ENCODE data around the gene NOL3. TPM values are rescaled to one million over a fixed set of nuclear protein-coding genes. Genes with fewer than 3 reads are reported as not detected.

Gene NOL3
- total RNA-seq, 1 experiment from 2014 or later: 91.6 TPM

- POLR2A ChIA-PET (ENCODE audit: unreplicated experiment): no interaction called here
- Histone ChIP-seq H3K27me3 (ENCODE audit: low read length) (no peaks in the 10 kb centered on the region), H3K9me3 (ENCODE audit: low read length) (no peaks in the 10 kb centered on the region), H3K9ac (ENCODE audit: low read length) (no peak overlapping the region), H3K9me2 (replicated peaks; ENCODE audit: low read length) (no peaks in the 10 kb centered on the region), H3K4me2 (ENCODE audit: low read length) (no peak overlapping the region), H3K36me3 (ENCODE audit: low read depth, low read length) (no peaks in the 10 kb centered on the region), H3F3A (ENCODE audit: low read length, unreplicated experiment) (peaks cover 3% of the 10 kb centered on the region), H4K20me1 (ENCODE audit: low read length) (no peaks in the 10 kb centered on the region), H2AFZ (ENCODE audit: low read length) (no peak overlapping the region), H3K27ac (ENCODE audit: low read length) (no peak overlapping the region), H3K4me1 (ENCODE audit: insufficient read depth, low read length) (peaks cover 38% of the 10 kb centered on the region), H3K79me2 (ENCODE audit: low read length) (no peaks in the 10 kb centered on the region), H3K4me3 (ENCODE audit: low read length) (no peak overlapping the region)
- CTCF ChIA-PET: no interaction called here
- ATAC-seq (no peak), DNase-seq (no peak)
- no TSS peak for BruUV-seq (replicated peaks)
- TF ChIP-seq CTCF (conservative IDR thresholded peaks at IDR 0.05; ENCODE audit: low read depth, low read length) (no peak), EZH2 (IDR thresholded peaks at IDR 0.05; ENCODE audit: low read length, unreplicated experiment) (no peak), EZH2phosphoT487 (IDR thresholded peaks at IDR 0.05; ENCODE audit: borderline replicate concordance, low read length) (no peak)
- intact Hi-C loops (cut with micrococcal nuclease): no loop called here
Observed at GRCh38 chr16:67209565-67209964, 39.2 kb downstream of the NOL3 start.

- H3K9ac ChIP-seq (ENCODE audit: low read length): no peak overlapping the region
- no peak for DNase-seq
- H3K4me2 ChIP-seq (ENCODE audit: low read length): no peak overlapping the region
- no peaks in the 10 kb centered on the region for H3K9me2 ChIP-seq (replicated peaks; ENCODE audit: low read length)
- no peaks in the 10 kb centered on the region for H3K27me3 ChIP-seq (ENCODE audit: low read length)
- H3K36me3 ChIP-seq (ENCODE audit: low read depth, low read length): no peaks in the 10 kb centered on the region
- H2AFZ ChIP-seq (ENCODE audit: low read length): no peak overlapping the region
- H3F3A ChIP-seq (ENCODE audit: low read length, unreplicated experiment): peaks cover 3% of the 10 kb centered on the region
- H3K4me1 ChIP-seq (ENCODE audit: insufficient read depth, low read length): peaks cover 38% of the 10 kb centered on the region
- ATAC-seq: no peak
- ChIA-PET CTCF (no interaction called here), POLR2A (ENCODE audit: unreplicated experiment) (no interaction called here)
- H3K79me2 ChIP-seq (ENCODE audit: low read length): no peaks in the 10 kb centered on the region
- no peak overlapping the region for H3K4me3 ChIP-seq (ENCODE audit: low read length)
- no peaks in the 10 kb centered on the region for H3K9me3 ChIP-seq (ENCODE audit: low read length)
- TF ChIP-seq CTCF (conservative IDR thresholded peaks at IDR 0.05; ENCODE audit: low read depth, low read length): no peak
- no peak for TF ChIP-seq EZH2phosphoT487 (IDR thresholded peaks at IDR 0.05; ENCODE audit: borderline replicate concordance, low read length)
- no peak for TF ChIP-seq EZH2 (IDR thresholded peaks at IDR 0.05; ENCODE audit: low read length, unreplicated experiment)
- intact Hi-C loops (cut with micrococcal nuclease): no loop called here
- BruUV-seq (replicated peaks): no TSS peak
- no peaks in the 10 kb centered on the region for H4K20me1 ChIP-seq (ENCODE audit: low read length)
- H3K27ac ChIP-seq (ENCODE audit: low read length): no peak overlapping the region
Observed at GRCh38 chr16:67210069-67210937, 40.0 kb downstream of the NOL3 start.

GRCh38 chr16:67211674-67212073 lies 41.3 kb downstream of the NOL3 start:
- POLR2A ChIA-PET (ENCODE audit: unreplicated experiment): no interaction called here
- intact Hi-C loops (cut with micrococcal nuclease): no loop called here
- TF ChIP-seq CTCF (conservative IDR thresholded peaks at IDR 0.05; ENCODE audit: low read depth, low read length): no peak
- no peak for TF ChIP-seq EZH2phosphoT487 (IDR thresholded peaks at IDR 0.05; ENCODE audit: borderline replicate concordance, low read length)
- no peak for TF ChIP-seq EZH2 (IDR thresholded peaks at IDR 0.05; ENCODE audit: low read length, unreplicated experiment)
- no peak overlapping the region for H3K4me2 ChIP-seq (ENCODE audit: low read length)
- H3K9me2 ChIP-seq (replicated peaks; ENCODE audit: low read length): no peaks in the 10 kb centered on the region
- DNase-seq (no peak), ATAC-seq (no peak)
- no peaks in the 10 kb centered on the region for H3K79me2 ChIP-seq (ENCODE audit: low read length)
- peaks cover 30% of the 10 kb centered on the region for H3K4me1 ChIP-seq (ENCODE audit: insufficient read depth, low read length)
- H3K9ac ChIP-seq (ENCODE audit: low read length): no peak overlapping the region
- no peaks in the 10 kb centered on the region for H3K27me3 ChIP-seq (ENCODE audit: low read length)
- no peak overlapping the region for H2AFZ ChIP-seq (ENCODE audit: low read length)
- H3F3A ChIP-seq (ENCODE audit: low read length, unreplicated experiment): peaks cover 3% of the 10 kb centered on the region
- no peaks in the 10 kb centered on the region for H3K36me3 ChIP-seq (ENCODE audit: low read depth, low read length)
- H3K4me3 ChIP-seq (ENCODE audit: low read length): no peak overlapping the region
- CTCF ChIA-PET: interaction anchor here (0.8 kb wide), 1 partner anchor 36 kb away, joined by 3 read pairs; the partner anchor contains the start of gene FHOD1
- BruUV-seq (replicated peaks): no TSS peak
- H3K9me3 ChIP-seq (ENCODE audit: low read length): no peaks in the 10 kb centered on the region
- H3K27ac ChIP-seq (ENCODE audit: low read length): no peak overlapping the region
- no peaks in the 10 kb centered on the region for H4K20me1 ChIP-seq (ENCODE audit: low read length)

All from PC-3 (cell line).